H1 (cell line): ENCODE measurements around the gene KIF5A. TPM values are rescaled to one million over a fixed set of nuclear protein-coding genes. Genes with fewer than 3 reads are reported as not detected.

Experiments
- BCL11A ChIP-seq, 2 experiments: IDR thresholded peaks; one replicate each; pipeline ENCODE4 v1.6.1; 2011; ENCODE audit warnings: low read depth in 2 of 2, low read length in 2 of 2, mild to moderate bottlenecking in 2 of 2
- CBX5 ChIP-seq: fragments of 300-800, 300-1000 bp; sonication (generic); IDR thresholded peaks from 2 replicates; pipeline ENCODE4 v1.7.1; 2016; ENCODE audit warnings: antibody characterized with exemption, low read length, low read depth
- CHD1 ChIP-seq: IDR thresholded peaks from 2 replicates; pipeline ENCODE4 v1.6.1; 2012; ENCODE audit warnings: low read depth, low read length, improper control_type of control experiment
- EGR1 ChIP-seq: IDR thresholded peaks from 2 replicates; pipeline ENCODE4 v1.6.1; 2011; ENCODE audit warnings: low read depth, low read length, borderline replicate concordance
- JUN ChIP-seq: IDR thresholded peaks from 2 replicates; pipeline ENCODE4 v1.6.1; 2011; ENCODE audit warnings: low read depth, mild to moderate bottlenecking, improper control_type of control experiment, low read length
- RFX5 ChIP-seq: IDR thresholded peaks from 2 replicates; pipeline ENCODE4 v1.6.1; 2011; ENCODE audit warnings: low read depth, low read length, improper control_type of control experiment, borderline replicate concordance
- polyA plus RNA-seq, 7 experiments: library from polyadenylated mRNA; depleted of rRNA in 3 of 7; stranded (reverse) in 5 of 7; unstranded in 2 of 7; fragments of >200 nt in 5 of 7; fragments of 200-250 nt in 2 of 7; gene quantifications; 1 replicate in 5 of 7; 2 replicates in 1 of 7; 4 replicates in 1 of 7; pipeline versions ENCODE4 v1.2.1 to v1.2.3, GENCODE V29; 2011 to 2013; ENCODE audit warnings: missing spikeins in 2 of 7, mixed read lengths in 2 of 7
- total RNA-seq: library from RNA; stranded (reverse); fragmentation: NEBNext Ultra II Directional; extraction: Animal tissue kit (Norgen Biotek cat#: 25700); gene quantifications from 2 replicates; pipeline ENCODE4 v1.2.1, GENCODE V29; 2021
- TF ChIP-seq, protein P1 (sequence below): IDR thresholded peaks from 2 replicates; pipeline ENCODE4 v1.6.1; 2012; ENCODE audit warnings: inconsistent platforms

Gene KIF5A
- total and polyA plus RNA-seq, 2 of the 8 experiments (the other 6 are each of a cell fraction or from before 2014, with no cell fraction given): 10.7 to 21.9 TPM

DNA sequence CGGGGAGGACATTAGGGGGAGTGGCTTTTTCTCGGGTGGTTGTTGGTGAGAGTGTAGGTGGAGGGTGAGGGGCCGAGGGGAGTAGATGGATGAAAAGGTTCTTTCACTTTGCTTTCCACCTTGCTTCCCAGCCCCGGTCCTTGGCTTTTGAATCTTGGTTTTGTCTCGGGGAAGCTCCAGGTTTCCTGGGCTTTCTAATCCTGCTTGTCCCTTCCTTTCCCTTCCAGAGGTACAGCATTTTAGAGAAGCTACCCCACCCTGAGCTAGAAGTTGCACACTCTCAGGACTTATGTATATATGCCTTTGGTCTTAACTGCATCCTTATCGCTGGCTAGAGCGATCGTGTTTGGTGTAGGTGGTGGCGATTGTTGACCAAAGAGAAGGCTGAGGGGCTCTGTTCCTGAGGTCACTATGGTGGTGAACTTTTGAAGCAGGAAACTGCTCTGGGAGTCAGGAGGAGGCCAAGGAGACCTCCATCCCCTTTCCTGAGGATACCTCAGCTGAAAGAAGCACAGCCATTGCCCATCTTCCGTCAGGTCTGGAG is 42.0 kb downstream of the KIF5A start (continued):
- TF ChIP-seq, protein P1, sequence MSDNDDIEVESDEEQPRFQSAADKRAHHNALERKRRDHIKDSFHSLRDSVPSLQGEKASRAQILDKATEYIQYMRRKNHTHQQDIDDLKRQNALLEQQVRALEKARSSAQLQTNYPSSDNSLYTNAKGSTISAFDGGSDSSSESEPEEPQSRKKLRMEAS: no peak
- TF ChIP-seq CHD1 (no peak), JUN (no peak), CBX5 (no peak), EGR1 (no peak), RFX5 (no peak), BCL11A (IDR thresholded peaks at IDR 0.05; ENCODE audit: low read depth in 2 of 2, low read length in 2 of 2) (no peak)
- TF ChIP-seq, all 59 proteins: peak for 0
